ENCODE results near the gene CTDP1.

- TF ChIP-seq CTCF (IDR thresholded peaks at IDR 0.05 in 4 of 5, conservative IDR thresholded peaks at IDR 0.05 in 1 of 5) (no peak), POLR2A (IDR thresholded peaks at IDR 0.05) (no peak)
Observed at GRCh38 chr18:79799619-79800370, 120.2 kb downstream of the CTDP1 start.

Data from gastrocnemius medialis (tissue), 4 donors.